ENCODE results near the gene CLNK.
"Not testable (repeated sequence)": the region's sequence is repeated elsewhere in the genome, so short reads cannot be mapped to it uniquely, and the experiment has no call there.

CLNK gene

DNA sequence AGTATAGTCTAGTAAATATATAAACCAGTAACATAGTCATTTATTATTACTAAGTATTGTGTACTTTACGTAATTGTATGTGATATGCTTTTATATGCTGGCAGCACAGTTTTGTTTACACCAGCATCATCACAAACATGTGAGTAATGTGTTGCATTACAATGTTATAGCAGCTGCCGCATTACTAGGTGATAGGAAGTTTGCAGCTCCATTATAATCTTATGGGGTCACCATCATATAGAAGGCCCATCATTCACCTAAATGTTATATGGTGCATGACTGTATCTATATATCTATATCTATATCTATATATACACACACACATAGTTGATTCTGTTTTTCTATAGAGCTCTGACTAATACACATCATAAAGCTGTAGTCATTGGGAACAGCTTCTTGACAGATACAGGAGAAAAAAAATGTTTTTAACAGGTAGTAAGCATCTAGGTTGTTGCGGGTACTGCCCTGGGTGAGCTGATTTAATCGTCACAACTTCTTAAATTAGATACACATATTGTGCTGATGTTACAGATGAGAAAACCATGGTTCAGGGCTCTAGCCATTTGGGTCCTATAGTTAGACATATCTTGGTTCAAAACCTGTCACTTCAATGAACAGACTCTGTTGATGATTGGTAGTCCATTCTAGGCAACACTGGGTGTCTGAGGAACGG lies 77.9 kb downstream of the CLNK start:
- DNase-seq = no peak

DNA sequence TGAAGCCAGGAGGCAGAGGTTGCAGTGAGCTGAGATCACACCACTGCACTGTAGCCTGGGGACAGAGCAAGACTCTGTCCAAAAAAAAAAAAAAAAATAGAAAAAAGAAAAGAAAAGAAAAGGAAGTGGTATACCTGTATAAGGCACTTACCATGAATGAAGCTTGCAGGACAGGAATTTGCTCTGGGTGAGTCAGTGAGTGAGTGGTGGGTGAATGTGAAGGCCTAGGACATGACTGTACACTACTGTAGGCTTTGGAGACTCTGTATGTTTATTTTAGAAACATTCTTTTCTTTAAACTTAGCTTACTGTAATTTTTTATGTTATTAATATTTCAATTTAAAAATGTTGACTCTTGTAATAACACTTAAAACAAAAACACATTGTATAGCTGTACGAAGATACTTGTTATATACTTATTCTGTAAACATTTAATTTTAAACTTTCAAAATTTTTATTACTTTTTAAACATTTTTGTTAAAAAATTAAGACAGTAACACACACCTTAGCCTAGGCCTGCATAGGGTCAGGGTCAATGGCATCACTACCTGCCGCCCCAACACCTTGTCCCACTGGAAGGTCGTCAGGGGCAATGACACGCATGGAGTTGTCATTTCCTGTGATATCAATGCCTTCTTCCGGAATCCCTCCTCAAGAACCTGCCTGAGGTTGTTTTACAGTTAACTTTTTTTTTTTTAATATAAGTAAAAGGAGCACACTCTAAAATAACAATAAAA lies 78.7 kb downstream of the CLNK start:
- DNase-seq = no peak

DNA sequence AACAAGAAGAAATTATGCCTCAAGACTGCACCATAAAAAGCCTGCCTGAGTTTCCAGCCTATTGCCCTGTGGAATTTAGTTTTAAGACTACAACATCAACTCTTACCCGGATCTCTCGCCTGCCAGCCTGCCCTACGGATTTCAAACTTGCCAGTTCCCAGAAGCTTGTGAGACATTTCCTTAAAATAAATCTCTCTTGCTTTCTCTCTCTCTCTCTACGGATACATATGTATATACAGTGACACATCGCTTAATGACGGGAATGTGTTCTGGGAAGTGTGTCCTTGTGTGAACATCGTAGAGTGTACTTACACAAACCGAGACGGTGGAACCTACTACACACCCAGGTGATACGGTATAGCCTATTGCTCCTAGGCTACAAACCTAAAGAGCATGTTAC lies 79.5 kb downstream of the CLNK start:
- no peak for DNase-seq

DNA sequence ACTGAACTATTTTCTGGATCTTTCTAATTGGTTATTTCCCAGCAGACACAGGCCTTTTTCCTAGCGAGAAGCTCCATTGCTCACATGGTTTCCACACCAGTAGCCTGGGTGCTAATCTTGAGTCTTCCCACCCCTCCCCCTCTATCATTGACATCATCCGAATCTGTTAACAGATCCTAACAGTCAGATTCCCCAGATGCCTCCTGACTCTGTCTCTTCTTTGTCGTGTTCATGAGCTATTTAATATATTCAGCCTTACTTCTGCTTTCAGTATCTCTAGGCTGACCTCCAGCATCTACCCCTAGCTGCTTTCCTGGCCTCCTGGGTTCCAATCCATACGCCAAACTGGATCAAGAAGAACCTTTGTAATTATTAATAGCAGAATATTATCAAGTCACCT lies 85.0 kb downstream of the CLNK start:
- no peak for DNase-seq

DNA sequence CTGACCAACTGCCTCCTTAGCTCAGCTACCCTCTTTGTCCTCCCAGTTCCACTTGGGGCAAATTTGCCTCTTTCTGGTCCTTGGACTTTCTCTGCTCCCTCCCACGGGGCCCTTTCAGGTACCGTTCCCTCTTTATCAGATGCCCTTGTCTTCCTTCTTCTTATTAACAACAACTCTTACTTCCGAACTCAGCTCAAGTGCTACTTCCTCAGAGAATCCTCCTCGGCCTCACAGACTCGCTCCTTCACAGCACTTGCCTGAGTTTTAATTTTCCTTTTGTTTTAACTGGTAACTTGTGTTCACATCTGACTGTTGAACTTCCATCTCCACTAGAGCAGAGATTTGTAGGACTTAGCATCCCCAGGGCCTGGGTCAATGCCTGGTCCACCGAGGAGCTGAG lies 85.7 kb downstream of the CLNK start:
- DNase-seq = no peak

DNA sequence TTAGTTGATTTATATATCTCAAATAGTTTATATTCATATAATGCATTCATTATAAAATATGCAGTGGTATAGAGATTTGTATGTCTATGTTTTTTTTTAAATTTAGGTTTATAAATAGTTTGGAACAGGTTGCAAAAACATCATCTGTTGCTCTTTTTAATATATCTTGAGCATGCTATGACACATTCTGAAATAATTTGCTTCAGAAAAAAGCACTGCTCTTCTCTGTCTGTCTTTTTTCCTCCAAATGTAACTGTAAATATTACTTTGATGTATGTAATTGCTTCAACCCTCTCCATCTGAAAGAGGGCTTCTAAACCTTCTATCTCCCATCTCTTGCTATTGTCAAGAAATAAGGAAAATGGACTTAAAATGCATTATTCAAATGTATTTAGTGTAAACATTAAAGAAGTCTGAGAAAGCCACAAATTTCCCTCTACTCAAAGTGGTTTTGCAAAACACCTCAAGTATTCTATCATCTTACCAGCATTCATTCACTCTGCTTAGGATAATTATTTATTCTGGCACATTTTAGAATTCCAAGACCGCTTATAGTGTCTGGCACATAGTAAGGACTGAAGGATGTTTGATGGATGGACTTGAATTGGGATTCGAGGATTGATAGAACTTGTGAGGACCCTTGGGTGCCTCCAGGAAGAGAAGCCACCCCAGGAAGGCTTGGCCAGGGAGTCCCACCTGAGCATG lies 87.8 kb downstream of the CLNK start:
- DNase-seq = no peak

DNA sequence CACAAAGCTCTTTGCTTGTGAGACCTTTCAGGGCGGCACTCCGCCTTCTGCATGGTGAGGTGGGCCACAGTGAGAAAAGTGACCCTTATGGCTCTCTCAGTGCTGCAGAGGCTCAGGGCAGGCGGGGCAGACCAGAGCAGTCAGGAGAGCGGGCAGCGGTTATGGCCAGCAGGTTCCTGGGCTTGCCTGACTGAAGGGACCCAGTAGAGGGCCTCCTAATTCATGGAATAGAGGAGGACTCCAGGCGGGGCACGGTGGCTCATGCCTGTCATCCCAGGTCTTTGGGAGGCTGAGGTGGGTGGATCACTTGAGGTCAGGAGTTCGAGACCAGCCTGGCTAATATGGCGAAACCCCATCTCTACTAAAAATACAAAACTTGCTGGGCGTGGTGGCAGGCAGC lies 91.4 kb downstream of the CLNK start:
- DNase-seq = no peak

DNA sequence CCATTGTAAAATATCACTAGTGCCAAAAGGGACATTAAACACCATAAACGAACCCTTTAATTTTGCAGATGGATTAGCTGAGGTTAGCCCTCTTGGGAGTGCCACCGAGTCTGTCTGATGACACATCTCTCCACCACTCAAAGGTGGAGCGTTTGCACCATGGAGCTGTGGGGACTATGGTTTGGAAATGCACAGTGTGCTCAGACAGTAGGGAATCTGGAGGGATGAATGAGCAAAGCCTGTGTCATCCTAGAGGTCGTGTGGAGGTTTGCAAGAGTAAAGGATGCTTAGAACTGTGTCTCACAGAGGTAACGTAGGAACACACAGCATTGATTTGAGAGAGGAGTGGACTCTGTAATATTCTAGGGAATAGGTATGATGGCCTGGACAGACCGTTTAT lies 93.7 kb downstream of the CLNK start:
- DNase-seq = no peak

DNA sequence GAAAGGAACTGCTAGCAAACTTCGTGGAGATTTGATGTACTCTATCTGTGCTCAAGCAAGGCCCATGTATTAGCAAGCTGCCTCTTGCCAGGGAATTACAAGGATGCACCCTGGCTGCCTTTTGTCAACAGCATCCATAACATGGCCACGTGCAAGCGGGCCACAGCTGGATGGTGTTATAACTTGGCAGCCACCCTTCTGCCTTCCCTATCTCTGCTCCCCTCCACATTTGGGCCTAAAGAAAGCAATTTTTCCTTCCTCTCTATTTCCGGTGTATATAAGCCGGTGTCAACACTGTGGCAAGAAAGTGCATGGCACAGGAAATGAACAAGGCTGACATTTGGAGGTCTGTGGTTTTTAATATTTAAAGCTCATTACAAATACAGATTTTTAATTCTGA lies 94.8 kb downstream of the CLNK start:
- no peak for DNase-seq

DNA sequence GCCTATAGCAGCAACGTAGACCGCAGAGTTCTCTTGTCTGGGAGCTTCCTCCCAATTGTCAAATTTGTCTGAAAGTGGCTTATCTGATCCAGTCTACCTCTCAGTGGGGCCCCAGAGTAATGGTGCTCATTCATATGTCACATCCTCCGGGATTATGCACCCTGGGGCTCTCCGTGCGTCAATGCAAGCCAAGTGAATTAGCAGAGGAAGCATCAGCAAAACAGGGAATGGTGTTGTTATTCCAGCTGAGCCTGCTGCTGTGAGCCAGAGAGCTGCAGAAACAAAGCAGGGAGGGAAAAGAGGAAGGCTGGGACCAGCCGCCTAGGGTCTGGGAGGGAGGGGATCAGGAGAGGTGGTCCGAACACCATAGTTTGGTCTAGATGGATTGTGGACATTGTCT lies 95.2 kb downstream of the CLNK start:
- no peak for DNase-seq

DNA sequence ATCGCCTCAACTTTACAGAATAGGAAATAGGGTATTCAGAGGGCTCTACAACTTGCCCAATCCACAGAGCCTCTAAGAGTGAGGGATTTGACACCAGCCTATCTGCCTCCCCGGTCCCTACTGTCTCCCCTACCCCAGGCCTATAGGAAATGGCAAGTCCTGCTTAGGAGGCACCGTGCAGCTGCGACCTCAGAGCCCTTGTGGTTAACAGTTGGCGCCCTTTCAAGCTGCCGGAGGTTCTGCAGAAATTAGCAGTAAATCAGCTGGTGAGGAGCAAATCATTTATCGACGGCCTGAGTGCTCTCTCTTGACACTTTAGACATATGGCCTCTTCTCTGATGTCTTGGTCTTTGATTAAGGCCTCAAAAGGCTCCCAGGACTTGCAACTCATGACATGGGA lies 96.9 kb downstream of the CLNK start:
- no peak for DNase-seq

DNA sequence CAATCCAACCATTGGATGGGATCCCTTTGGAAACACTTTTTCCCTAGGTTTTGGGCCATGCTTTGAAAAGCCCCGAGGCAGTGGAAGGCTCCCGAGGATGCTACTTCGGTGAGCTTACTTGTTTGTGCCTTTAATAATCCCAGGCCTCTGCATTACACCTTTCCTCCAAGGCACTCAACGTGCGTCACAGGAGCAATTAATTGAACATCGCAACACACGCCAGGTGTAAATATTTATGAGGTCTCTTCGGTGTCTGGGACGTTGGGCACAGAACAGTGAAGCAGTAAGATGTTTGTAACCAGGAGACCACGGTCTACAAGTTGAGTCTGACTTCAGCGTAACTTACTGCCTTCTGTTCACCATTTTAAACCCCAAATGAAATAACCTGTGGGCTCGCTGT lies 97.3 kb downstream of the CLNK start:
- DNase-seq = no peak

DNA sequence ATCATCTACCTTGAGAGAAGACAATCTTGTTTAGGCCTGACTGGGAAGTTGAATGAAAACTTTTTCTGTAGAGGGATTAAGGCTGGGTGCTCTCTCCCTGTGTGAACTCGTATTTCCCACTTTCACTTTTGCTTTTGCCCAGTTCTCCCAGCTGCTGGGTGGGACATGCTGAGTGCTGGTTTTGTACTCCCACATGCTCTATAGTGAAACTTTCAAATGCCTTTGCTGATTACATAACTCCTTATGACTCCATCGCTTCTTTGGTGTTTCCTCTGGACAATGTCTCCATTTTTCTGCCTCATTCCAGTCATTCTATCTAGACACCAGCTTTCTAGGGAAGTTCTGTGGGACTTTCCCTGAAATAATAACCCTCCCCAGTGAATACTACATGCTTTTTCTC lies 100.5 kb downstream of the CLNK start:
- DNase-seq = no peak

DNA sequence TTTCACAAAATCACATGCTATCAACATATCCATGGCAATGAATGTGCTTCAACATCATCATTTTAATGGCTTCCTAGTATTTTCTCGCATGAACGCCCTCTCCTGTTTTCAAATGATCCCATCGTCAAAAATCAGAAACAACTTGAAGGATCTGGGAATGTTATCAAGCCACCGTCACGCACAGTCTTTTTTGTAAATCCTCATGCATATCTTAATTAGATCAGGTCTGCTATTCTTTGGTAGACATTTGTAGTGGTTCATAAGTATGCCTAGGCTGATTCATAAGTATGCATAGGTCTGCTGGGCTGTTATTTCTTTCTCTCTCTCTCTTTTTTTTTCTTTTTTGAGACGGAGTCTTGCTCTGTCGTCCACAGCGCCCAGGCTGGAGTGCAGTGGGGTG lies 101.6 kb downstream of the CLNK start:
- DNase-seq = no peak

DNA sequence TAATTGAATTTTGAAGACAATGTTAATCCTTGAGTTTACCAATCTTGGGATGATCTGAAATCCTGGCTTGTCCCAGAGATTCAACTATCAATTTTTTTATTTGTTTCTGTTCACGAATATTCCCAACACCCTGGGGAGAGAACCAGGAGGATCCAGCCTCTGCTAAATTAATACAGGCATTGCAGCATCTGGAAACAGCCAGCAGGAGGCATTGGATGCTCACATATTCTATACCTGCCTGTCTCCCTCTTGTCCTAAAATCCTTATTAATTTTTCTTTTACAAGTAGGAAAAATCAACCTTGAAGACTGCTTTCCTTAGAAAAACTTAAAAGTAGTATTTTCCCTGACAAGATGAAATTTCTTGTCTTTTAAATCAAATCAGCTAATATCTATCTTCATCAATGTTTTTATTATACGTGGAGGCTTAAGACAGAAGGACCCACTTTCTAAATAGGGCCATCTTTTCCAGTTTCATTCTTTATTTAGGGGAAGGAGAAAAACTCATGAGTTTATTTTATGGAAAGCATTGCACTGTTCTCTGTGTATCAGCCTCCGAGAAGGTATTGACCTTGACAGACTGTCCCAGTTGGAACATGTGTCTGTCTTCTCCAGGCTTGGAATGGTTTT lies 102.4 kb downstream of the CLNK start:
- no peak for DNase-seq

DNA sequence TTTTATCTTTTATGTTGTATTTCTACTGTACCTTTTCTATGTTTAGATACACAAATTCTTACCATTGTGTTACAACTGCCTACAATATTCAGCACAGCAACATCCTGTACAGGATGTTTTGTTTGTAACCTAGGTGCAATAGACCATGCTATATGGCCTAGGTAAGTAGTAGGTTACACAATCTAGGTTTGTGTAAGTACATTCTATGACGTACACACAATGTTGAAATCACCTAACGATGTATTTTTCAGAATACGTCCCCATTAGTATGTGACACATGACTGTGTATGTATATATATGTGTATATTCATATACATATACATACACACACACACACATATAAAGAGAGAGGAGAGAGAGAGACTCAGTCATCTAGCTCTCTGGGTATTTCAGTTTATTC lies 103.5 kb downstream of the CLNK start:
- no peak for DNase-seq

DNA sequence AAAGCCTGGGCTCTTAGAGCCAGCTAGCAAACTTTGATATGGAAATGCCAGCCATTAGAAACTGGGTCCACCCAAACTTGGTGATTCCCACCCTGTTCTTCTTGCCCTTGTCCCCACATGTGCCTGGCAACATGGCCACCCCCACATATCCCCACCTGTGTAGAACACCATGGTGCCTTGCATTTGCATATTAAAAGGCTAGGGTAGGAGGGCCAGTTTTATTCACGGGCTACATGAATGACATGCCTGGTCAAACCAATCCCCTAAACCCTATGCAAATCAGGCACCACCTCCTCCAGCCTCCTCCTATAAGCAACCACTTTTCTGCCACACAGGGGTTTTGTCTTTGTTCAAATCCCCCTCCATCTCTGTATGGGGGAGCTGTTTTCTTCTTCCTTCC lies 104.9 kb downstream of the CLNK start:
- DNase-seq = no peak

DNA sequence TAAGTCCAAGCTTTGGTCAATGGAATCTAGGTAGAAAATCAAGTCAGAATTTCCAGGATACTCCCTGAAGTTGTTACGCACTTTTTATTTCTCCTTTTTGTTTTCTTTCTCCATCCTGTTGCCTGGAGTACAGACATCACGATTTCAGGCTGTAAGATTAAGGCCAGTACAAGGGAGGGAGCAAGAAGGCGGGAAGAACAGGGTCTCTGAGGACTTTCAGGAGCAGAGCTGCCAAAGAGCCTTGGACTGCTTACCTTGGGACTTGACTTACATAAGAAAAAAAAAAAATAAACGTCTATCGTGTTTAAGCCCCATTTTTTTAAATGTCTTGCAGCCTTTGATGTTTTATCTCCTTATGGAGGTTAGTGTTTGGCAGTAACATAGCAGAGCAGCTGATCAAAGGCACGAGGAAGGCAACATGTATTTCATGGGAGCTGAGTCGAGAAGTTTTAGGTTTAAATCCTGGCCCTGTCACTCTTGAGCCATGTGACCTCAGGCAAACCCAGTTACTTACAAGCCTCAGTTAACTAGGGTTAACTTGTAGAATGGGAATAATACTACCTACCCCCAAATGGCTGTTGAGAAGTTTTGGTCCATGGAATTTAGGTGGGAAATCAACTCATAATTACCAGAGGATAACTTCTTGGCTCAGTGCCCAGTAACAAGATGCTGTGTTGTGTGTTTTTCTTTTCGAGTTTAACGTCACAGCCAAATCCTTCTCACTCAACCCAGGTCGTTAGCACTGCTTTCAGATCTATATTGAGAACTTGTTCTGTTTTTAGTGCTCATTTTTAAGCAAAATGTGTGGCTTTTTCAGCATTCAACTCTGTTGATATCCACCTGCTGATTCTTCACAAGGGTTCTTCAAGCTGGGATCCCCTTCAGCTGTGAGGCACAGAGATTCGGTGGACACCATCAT lies 106.8 kb downstream of the CLNK start:
- DNase-seq = no peak

DNA sequence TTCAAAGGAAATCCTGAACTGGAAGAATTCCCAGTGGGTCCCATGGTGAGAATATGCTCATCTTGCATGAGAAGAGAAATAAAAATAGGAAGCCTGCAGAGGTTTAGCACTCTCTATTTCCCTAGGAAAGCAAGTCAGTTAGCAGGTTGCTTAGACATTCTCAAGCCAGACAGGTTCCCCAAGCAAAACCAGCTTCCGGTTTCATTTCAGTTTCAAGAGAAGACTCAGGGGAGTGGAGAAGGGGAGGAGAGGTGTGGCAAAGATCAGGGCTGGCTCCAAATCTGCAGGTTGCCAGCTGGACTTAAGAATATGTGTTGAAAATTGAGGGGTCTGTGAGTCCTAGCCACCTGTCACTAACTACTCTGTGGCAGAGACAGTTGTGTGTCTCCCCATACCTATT lies 107.5 kb downstream of the CLNK start:
- DNase-seq = no peak

DNA sequence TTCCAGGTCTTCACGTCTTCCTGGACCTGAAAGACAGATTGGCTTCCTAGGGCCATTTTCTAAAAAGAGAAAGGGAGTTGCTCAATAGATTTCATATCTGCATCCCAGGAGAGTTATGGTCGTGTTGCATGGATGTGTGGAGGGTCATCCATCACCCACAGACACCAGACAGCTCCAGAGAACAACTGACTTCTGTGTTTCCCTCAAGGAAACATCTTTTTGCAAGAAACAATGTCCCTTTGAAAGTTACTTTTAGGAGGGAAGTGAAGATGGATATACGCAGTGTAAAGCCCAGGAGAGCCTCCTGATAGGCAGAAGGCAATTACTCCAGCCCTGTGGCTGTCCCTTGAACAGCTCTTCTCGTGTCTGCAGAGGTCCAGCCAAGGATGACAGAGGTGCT lies 108.3 kb downstream of the CLNK start:
- no peak for DNase-seq

DNA sequence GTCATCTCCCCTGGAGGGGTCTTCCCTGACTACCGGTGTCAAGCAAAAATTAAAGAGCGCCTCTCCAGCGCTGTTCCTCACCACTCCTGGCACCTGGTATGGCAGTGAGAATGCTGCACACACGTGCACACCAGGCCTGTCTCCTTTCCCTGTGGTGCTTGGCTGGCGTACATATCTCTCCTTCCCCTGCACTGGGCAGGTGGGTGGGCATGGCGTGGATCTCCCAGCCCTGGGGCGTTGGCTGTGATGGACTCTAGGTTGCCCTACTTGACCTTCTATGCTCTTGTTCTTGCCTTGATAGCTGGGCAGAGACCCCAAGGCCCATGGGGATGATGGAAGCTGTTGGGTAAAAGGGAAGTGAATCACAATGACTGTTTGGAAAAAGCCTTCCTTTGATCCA lies 109.2 kb downstream of the CLNK start:
- DNase-seq = no peak

DNA sequence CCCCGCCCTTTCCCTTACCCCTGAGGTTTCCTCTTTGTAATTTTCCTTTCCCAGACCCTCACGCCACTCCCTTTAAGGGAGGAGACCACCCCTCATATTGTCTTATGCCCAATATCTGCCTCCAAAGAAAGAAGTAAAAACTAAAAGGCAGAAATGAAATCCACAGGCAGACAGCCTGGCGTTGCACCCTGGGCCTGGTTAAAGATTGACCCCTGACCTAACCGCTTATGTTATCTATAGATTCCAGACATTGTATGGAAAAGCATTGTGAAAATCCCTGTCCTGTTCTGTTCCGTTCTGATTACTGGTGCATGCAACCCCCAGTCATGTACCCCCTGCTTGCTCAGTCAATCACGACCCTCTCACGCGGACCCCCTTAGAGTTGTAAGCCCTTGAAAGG lies 110.0 kb downstream of the CLNK start:
- DNase-seq = not testable (repeated sequence)

DNA sequence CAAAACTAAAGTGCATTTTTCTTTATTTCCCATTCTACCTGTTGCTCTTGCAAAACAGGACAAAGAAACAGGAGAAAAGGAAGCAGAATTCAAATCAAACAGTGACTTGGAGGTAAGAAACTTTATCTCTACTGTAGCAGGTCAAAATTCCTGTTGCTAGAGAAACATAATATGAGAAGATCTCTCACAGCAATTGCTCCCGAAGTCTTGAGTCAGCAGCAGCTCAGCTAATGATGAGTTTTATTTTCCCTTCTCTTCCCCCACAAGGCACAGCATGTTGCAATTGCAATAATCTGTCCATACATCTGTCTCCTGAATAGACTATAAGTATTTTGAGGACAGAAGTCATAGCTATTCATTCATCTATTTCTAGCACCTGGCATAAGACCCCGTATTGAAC lies 112.7 kb downstream of the CLNK start:
- DNase-seq = no peak

Measured in DMS153 (cell line).